Natural killer cell (primary cell): ENCODE measurements around the gene SPG11. TPM values are rescaled to one million over a fixed set of nuclear protein-coding genes. Genes with fewer than 3 reads are reported as not detected.
"Not testable (repeated sequence)": the region's sequence is repeated elsewhere in the genome, so short reads cannot be mapped to it uniquely, and the experiment has no call there.

Source experiments
- ATAC-seq, 3 donors: fragments of 150-1000 bp in 2 of 3; fragments of 200-7000 bp in 1 of 3; cut with Tn5 transposase; 1 replicate in 1 of 3; 2 replicates in 2 of 3; pipeline ENCODE4 v1.10.0; 2021; ENCODE audit warnings: mild to moderate bottlenecking in 2 of 3, moderate library complexity in 2 of 3
- DNase-seq, 2 donors: peaks; one replicate each; pipeline versions ENCODE4 v3.0.0 to v3.0.0-alpha.2; 2013 to 2021; ENCODE audit warnings: mixed read lengths in 1 of 2
- H3K27ac ChIP-seq: one replicate; pipeline ENCODE4 v1.5.1; 2013; ENCODE audit warnings: mild to moderate bottlenecking, low read length
- H3K27me3 ChIP-seq: one replicate; pipeline ENCODE4 v1.6.1; 2013; ENCODE audit warnings: low read length; ENCODE audit not compliant: control insufficient read depth, insufficient read depth
- H3K36me3 ChIP-seq: one replicate; pipeline ENCODE4 v1.6.1; 2013; ENCODE audit warnings: low read length; ENCODE audit not compliant: control insufficient read depth, insufficient read depth
- H3K4me1 ChIP-seq: one replicate; pipeline ENCODE4 v1.6.1; 2013; ENCODE audit warnings: low read length; ENCODE audit not compliant: control insufficient read depth, insufficient read depth
- H3K4me3 ChIP-seq: one replicate; pipeline ENCODE4 v1.5.1; 2013; ENCODE audit warnings: low read length
- H3K9me3 ChIP-seq: one replicate; pipeline ENCODE4 v1.6.1; 2013; ENCODE audit warnings: low read length; ENCODE audit not compliant: control insufficient read depth, insufficient read depth
- H3K27ac Mint-ChIP-seq, 2 donors: one replicate each; pipeline ENCODE4 v1.8.0; 2022; ENCODE audit warnings: mild to moderate bottlenecking in 2 of 2, mixed read lengths in 2 of 2, moderate library complexity in 1 of 2
- H3K27me3 Mint-ChIP-seq, 2 donors: one replicate each; pipeline ENCODE4 v1.8.0; 2022; ENCODE audit warnings: low read depth in 2 of 2, mixed read lengths in 2 of 2
- H3K36me3 Mint-ChIP-seq: one replicate; pipeline ENCODE4 v1.8.0; 2022; ENCODE audit warnings: mixed read lengths
- H3K4me1 Mint-ChIP-seq, 2 donors: one replicate each; pipeline ENCODE4 v1.8.0; 2022; ENCODE audit warnings: mixed read lengths in 2 of 2
- H3K4me3 Mint-ChIP-seq: one replicate; pipeline ENCODE4 v1.8.0; 2022; ENCODE audit warnings: mild to moderate bottlenecking, moderate library complexity, mixed read lengths
- H3K9me3 Mint-ChIP-seq, 2 donors: one replicate each; pipeline ENCODE4 v1.8.0; 2022; ENCODE audit warnings: mixed read lengths in 2 of 2
- CTCF ChIP-seq: fragments of 200-600 bp; IDR thresholded peaks from one replicate; pipeline ENCODE4 v1.8.0; 2022; ENCODE audit warnings: antibody characterized with exemption
- WGBS: methylation state at CpG from one replicate; pipeline ENCODE4 v1.1.7; 2013; ENCODE audit warnings: missing lambda C conversion rate; ENCODE audit not compliant: insufficient coverage; 5-methylcytosine and 5-hydroxymethylcytosine counted together
- intact Hi-C: fragments of 100-400 bp; cut with micrococcal nuclease; formaldehyde crosslinking; loops from one replicate; pipeline ENCODE4 v1.14.2; 2022
- total RNA-seq, 4 donors: library from RNA; stranded (reverse); fragments of 120-200 nt in 1 of 4; gene quantifications; one replicate each; pipeline versions ENCODE4 v1.2.3 to v1.2.4, GENCODE V29; 2013 to 2022

Gene SPG11
- total RNA-seq, 3 donors from 2014 or later (not counting 1 experiment from before 2014, with no cell fraction given) = 123 to 154 (median 153) TPM

DNA sequence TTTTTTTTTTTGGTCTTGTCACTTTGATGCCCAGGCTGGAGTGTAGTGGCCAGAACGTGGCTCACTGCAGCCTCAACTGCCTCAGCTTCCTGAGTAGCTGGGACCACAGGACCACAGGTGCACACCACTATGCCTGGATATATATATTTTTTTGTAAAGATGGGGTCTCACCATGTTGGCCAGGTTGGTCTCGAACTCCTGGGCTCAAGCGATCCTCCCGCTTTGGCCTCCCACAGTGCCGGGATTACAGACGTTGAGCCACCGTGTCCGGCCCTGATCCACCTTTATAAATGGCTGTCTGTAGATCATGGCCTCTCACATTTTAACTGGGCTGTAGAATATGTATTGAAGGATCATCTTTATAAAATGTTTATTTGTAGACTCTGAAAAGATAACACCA is 128.4 kb downstream of the SPG11 start:
- no peaks in the 10 kb centered on the region for H3K27me3 Mint-ChIP-seq
- peak overlapping the region; percentile 88 for H3K4me3 Mint-ChIP-seq
- no peaks in the 10 kb centered on the region for H3K9me3 Mint-ChIP-seq
- peaks cover 26 to 30% of the 10 kb centered on the region in 2 donors for H3K4me1 Mint-ChIP-seq
- H3K36me3 Mint-ChIP-seq = no peaks in the 10 kb centered on the region
- H3K27ac Mint-ChIP-seq = peak overlapping the region; percentile 94 to 97
- H3K4me1 ChIP-seq = peaks cover 15% of the 10 kb centered on the region
- no peaks in the 10 kb centered on the region for H3K36me3 ChIP-seq
- ATAC-seq (no peak), DNase-seq (no peak)
- H3K4me3 ChIP-seq = no peak overlapping the region
- no peaks in the 10 kb centered on the region for H3K27me3 ChIP-seq
- WGBS = 89% methylated on average over 8 of the region's 8 CpGs
- no peaks in the 10 kb centered on the region for H3K9me3 ChIP-seq
- TF ChIP-seq CTCF = no peak
- no peak overlapping the region for H3K27ac ChIP-seq
- intact Hi-C loops = loop anchor here (5.0 kb wide), 2 partner anchors 108 to 192 kb away; partner anchors contain the start of gene CTDSPL2

GRCh38 chr15:44532689-44533088 is 130.8 kb downstream of the SPG11 start:
- no peaks in the 10 kb centered on the region for H3K27me3 Mint-ChIP-seq
- ATAC-seq = no peak
- H3K4me3 Mint-ChIP-seq = no peak overlapping the region
- no peaks in the 10 kb centered on the region for H3K36me3 Mint-ChIP-seq
- H3K27ac ChIP-seq = no peak overlapping the region
- 94% methylated on average over 3 of the region's 3 CpGs for WGBS
- H3K36me3 ChIP-seq = no peaks in the 10 kb centered on the region
- no peak overlapping the region for H3K4me3 ChIP-seq
- H3K27me3 ChIP-seq = no peaks in the 10 kb centered on the region
- H3K4me1 ChIP-seq = peaks cover 14% of the 10 kb centered on the region
- H3K4me1 Mint-ChIP-seq = peaks cover 15 to 23% of the 10 kb centered on the region in 2 donors
- no peaks in the 10 kb centered on the region for H3K9me3 ChIP-seq
- peak overlapping the region in 1 of 2 donors; percentile 16 for H3K27ac Mint-ChIP-seq
- no peak for TF ChIP-seq CTCF
- DNase-seq = no peak
- intact Hi-C loops = no loop called here
- H3K9me3 Mint-ChIP-seq = no peaks in the 10 kb centered on the region

DNA sequence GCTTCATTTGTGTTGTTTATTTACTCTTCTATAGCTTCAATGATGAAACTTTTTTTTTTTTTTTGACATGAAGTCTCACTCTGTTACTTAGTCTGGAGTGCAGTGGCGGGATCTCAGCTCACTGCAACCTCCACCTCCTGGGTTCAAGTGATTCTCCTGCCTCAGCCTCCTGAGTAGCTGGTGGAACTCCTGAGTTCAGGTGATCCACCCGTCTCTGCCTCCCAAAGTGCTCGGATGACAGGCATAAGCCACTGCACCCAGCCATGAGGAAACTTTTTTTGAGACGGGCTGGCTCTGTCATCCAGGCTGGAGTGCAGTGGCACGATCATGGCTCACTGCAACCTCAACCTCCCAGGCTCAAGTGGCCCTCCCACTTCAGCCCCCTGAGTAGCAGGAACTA is 131.2 kb downstream of the SPG11 start:
- H3K36me3 Mint-ChIP-seq, DNase-seq, H3K36me3 ChIP-seq, intact Hi-C loops, H3K4me3 Mint-ChIP-seq, H3K9me3 ChIP-seq, H3K9me3 Mint-ChIP-seq, H3K27me3 ChIP-seq, H3K4me3 ChIP-seq, ATAC-seq, H3K27me3 Mint-ChIP-seq, H3K27ac ChIP-seq: not testable (repeated sequence)
- Mint-ChIP-seq H3K4me1 (peaks cover 14 to 22% of the 10 kb centered on the region in 2 donors), H3K27ac (peak overlapping the region in 1 of 2 donors; percentile 16)
- H3K4me1 ChIP-seq = peaks cover 12% of the 10 kb centered on the region
- WGBS = 96% methylated on average over 5 of the region's 5 CpGs

GRCh38 chr15:44530653-44531052 is 132.8 kb downstream of the SPG11 start:
- H3K4me1 Mint-ChIP-seq = peaks cover 7 to 10% of the 10 kb centered on the region in 2 donors
- intact Hi-C loops = no loop called here
- no peak overlapping the region for H3K4me3 ChIP-seq
- no peaks in the 10 kb centered on the region for H3K27me3 ChIP-seq
- peaks cover 11% of the 10 kb centered on the region for H3K36me3 ChIP-seq
- no peaks in the 10 kb centered on the region for H3K9me3 ChIP-seq
- peak overlapping the region in 1 of 2 donors; percentile 83 for H3K27ac Mint-ChIP-seq
- no peak for DNase-seq
- no peaks in the 10 kb centered on the region for H3K36me3 Mint-ChIP-seq
- no peak overlapping the region for H3K27ac ChIP-seq
- no peak overlapping the region for H3K4me3 Mint-ChIP-seq
- H3K4me1 ChIP-seq = peaks cover 7% of the 10 kb centered on the region
- no peak for ATAC-seq
- no peak for TF ChIP-seq CTCF
- H3K27me3 Mint-ChIP-seq = no peaks in the 10 kb centered on the region
- WGBS = 97% methylated on average over 2 of the region's 3 CpGs
- no peaks in the 10 kb centered on the region for H3K9me3 Mint-ChIP-seq
